ENCODE data around the gene SMAD3. TPM values are rescaled to one million over a fixed set of nuclear protein-coding genes. Genes with fewer than 3 reads are reported as not detected.

SMAD3 gene
- total RNA-seq, 4 donors from 2014 or later: 25.9 to 69.4 (median 35.2) TPM

GRCh38 chr15:67039384-67040075, 25.9 kb upstream of the SMAD3 start:
- intact Hi-C loops (cut with DNase I; ENCODE audit: low total_unique reads): no loop called here
- TF ChIP-seq POLR2A (IDR thresholded peaks at IDR 0.05) (no peak), CTCF (IDR thresholded peaks at IDR 0.05) (no peak)
- WGBS, 2 donors: 78 to 84% methylated on average over 10 of the region's 10 CpGs
- DNase-seq (ENCODE audit: low spot score in 2 of 2): no peak
- H3K4me3 ChIP-seq (ENCODE audit: low read depth, poor library complexity, severe bottlenecking): no peak overlapping the region

GRCh38 chr15:67040277-67040676, 25.1 kb upstream of the SMAD3 start:
- 52 to 58% methylated on average over 2 of the region's 2 CpGs for WGBS, 2 donors
- no peak for DNase-seq (ENCODE audit: low spot score in 2 of 2)
- TF ChIP-seq CTCF (IDR thresholded peaks at IDR 0.05): no peak
- TF ChIP-seq POLR2A (IDR thresholded peaks at IDR 0.05): no peak
- no peak overlapping the region for H3K4me3 ChIP-seq (ENCODE audit: low read depth, poor library complexity, severe bottlenecking)
- intact Hi-C loops (cut with DNase I; ENCODE audit: low total_unique reads): no loop called here

GRCh38 chr15:67042551-67043142, 22.8 kb upstream of the SMAD3 start:
- no peak overlapping the region for H3K4me3 ChIP-seq (ENCODE audit: low read depth, poor library complexity, severe bottlenecking)
- no peak for TF ChIP-seq POLR2A (IDR thresholded peaks at IDR 0.05)
- no peak for TF ChIP-seq CTCF (IDR thresholded peaks at IDR 0.05)
- no peak for DNase-seq (ENCODE audit: low spot score in 2 of 2)
- WGBS, 2 donors: 71 to 74% methylated on average over 7 of the region's 7 CpGs
- intact Hi-C loops (cut with DNase I; ENCODE audit: low total_unique reads): no loop called here

GRCh38 chr15:67043939-67044771, 21.2 kb upstream of the SMAD3 start:
- no peak for TF ChIP-seq CTCF (IDR thresholded peaks at IDR 0.05)
- no peak for TF ChIP-seq POLR2A (IDR thresholded peaks at IDR 0.05)
- no peak for DNase-seq (ENCODE audit: low spot score in 2 of 2)
- H3K4me3 ChIP-seq (ENCODE audit: low read depth, poor library complexity, severe bottlenecking): no peak overlapping the region
- whole genome bisulfite sequencing, 2 donors: 67 to 70% methylated on average over 13 of the region's 13 CpGs
- intact Hi-C loops (cut with DNase I; ENCODE audit: low total_unique reads): no loop called here

GRCh38 chr15:67047149-67047661, 18.2 kb upstream of the SMAD3 start:
- intact Hi-C loops (cut with DNase I; ENCODE audit: low total_unique reads): no loop called here
- H3K4me3 ChIP-seq (ENCODE audit: low read depth, poor library complexity, severe bottlenecking): no peak overlapping the region
- DNase-seq (ENCODE audit: low spot score in 2 of 2): no peak
- 45 to 57% methylated on average over 1 of the region's 1 CpG for WGBS, 2 donors
- TF ChIP-seq CTCF (IDR thresholded peaks at IDR 0.05): no peak
- no peak for TF ChIP-seq POLR2A (IDR thresholded peaks at IDR 0.05)
